ENCODE measurements around the gene CFAP100. TPM values are rescaled to one million over a fixed set of nuclear protein-coding genes. Genes with fewer than 3 reads are reported as not detected.

CFAP100 gene
- total and polyA plus RNA-seq, 10 donors = not detected

DNA sequence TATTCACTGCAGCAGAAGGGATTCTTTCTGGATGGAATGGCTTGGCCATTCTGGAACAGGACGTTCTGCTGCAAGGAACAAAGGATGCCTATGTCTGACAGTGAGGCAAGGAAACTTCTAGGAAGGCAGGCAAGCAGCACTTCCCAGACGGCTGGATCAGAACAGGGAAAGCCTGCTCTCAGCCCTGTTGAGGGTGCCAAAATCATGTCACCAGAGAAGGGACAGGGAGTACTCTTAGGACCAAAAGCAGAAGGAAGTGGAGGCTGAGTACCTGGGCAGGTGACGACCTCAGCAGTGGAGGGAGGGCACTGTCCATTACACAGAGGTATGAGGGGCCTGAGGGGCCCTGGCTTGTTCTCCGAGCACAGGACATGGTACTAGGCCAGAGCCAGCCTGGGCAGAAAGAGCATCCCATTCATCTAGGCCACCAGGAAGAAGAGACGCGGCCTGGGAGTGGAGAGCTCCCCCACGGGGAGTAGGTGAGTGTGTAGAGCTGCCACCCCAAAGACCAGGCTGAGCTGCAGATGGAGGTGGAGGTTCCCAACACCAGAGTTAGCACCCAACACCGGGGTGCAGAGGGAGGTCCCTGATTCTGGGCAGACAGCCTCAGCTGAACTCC, 47.1 kb upstream of the CFAP100 start:
- Histone ChIP-seq H3K4me1 (no peaks in the 10 kb centered on the region), H3K4me3 (no peak overlapping the region), H3K9me3 (no peaks in the 10 kb centered on the region), H3K27ac (no peak overlapping the region), H3K27me3 (replicated peaks in 1 of 7) (no peaks in the 10 kb centered on the region), H3K36me3 (peaks cover 0 to 10% (median 0%) of the 10 kb centered on the region in 6 donors)
- peak; percentile 45 for DNase-seq
- 76 to 85% (median 79%) methylated on average over 7 to 8 of the region's 8 CpGs for WGBS, 5 donors
- TF ChIP-seq POLR2AphosphoS5 (IDR thresholded peaks at IDR 0.05) = no peak
- TF ChIP-seq CTCF (IDR thresholded peaks at IDR 0.05 in 8 of 11, conservative IDR thresholded peaks at IDR 0.05 in 3 of 11) = no peak
- no peak for TF ChIP-seq POLR2A (IDR thresholded peaks at IDR 0.05)
- intact Hi-C loops (cut with DNase I; ENCODE audit: low total_unique reads) = no loop called here

DNA sequence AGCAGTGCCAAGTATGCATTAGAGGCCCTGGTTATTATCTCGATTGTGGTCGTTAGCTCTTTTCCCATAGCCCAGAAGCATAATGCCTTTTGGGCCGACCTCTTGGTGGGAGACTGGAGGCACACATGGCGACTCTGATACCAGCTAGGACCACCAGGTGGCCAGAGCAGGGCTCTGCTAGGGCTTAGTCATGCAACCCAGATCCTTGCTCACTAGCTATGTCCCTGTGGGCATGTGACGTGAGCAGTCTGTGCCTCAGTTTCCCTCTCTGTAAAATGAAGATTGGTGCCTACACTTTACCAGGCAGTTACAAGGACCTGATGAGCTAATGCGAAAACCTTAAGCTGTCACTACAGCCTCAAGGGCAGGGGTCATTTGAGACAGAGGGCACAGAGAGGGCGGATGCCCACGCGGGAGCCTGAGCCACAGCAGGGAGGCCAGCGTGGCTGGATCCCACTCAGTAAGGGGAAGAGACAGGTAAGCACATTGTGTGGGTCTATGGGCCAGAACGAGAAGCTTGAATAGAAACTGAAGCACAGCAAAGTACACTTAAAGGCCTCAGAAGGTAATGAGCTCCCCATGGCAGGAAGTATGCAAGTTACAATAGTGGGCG, 46.3 kb upstream of the CFAP100 start:
- 85 to 93% (median 87%) methylated on average over 11 to 12 of the region's 12 CpGs for WGBS, 5 donors
- H3K36me3 ChIP-seq = peaks cover 0 to 10% (median 0%) of the 10 kb centered on the region in 6 donors
- H3K27ac ChIP-seq = no peak overlapping the region
- H3K27me3 ChIP-seq (replicated peaks in 1 of 7) = no peaks in the 10 kb centered on the region
- H3K4me1 ChIP-seq = no peaks in the 10 kb centered on the region
- intact Hi-C loops (cut with DNase I; ENCODE audit: low total_unique reads) = no loop called here
- H3K4me3 ChIP-seq = no peak overlapping the region
- no peaks in the 10 kb centered on the region for H3K9me3 ChIP-seq
- TF ChIP-seq POLR2A (IDR thresholded peaks at IDR 0.05) (no peak), CTCF (IDR thresholded peaks at IDR 0.05 in 8 of 11, conservative IDR thresholded peaks at IDR 0.05 in 3 of 11) (peak in 1 of 11 experiments; percentile 19), POLR2AphosphoS5 (IDR thresholded peaks at IDR 0.05) (no peak)
- DNase-seq = peak; percentile 46

DNA sequence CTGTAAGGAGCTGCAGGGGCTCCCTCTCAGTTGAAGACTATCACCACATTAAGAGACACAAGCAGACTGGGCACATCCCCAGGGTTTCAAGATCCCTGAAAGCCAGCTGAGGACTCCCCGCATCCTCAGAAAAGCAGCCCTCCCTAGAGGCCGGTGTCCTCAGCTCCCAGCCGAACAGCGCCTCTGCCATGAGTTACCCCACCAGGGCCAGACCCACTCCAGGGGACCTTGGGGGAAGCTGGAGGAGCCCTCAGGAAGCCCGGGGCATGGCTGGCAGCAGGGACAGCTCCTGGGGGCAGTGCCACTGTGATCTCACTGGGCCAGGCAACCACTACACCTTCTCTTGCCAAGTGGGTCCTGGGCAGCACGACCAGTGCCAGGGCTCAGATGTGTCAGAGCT, 45.6 kb upstream of the CFAP100 start:
- peaks cover 0 to 10% (median 0%) of the 10 kb centered on the region in 6 donors for H3K36me3 ChIP-seq
- H3K4me3 ChIP-seq = no peak overlapping the region
- no peaks in the 10 kb centered on the region for H3K27me3 ChIP-seq (replicated peaks in 1 of 7)
- no peak overlapping the region for H3K27ac ChIP-seq
- WGBS, 5 donors = 87 to 100% (median 92%) methylated on average over 1 to 6 of the region's 6 CpGs
- TF ChIP-seq CTCF (IDR thresholded peaks at IDR 0.05 in 8 of 11, conservative IDR thresholded peaks at IDR 0.05 in 3 of 11) (no peak), POLR2AphosphoS5 (IDR thresholded peaks at IDR 0.05) (no peak), POLR2A (IDR thresholded peaks at IDR 0.05) (no peak)
- H3K4me1 ChIP-seq = peaks cover 0 to 3% (median 0%) of the 10 kb centered on the region in 6 donors
- peak; percentile 64 for DNase-seq
- H3K9me3 ChIP-seq = no peaks in the 10 kb centered on the region
- intact Hi-C loops (cut with DNase I; ENCODE audit: low total_unique reads) = no loop called here
